Middle frontal gyrus (tissue), 1 donor: ENCODE measurements around the gene FAM227A.
"Not testable (repeated sequence)": the region's sequence is repeated elsewhere in the genome, so short reads cannot be mapped to it uniquely, and the experiment has no call there.

Experiments
- DNase-seq: peaks from one replicate; pipeline ENCODE4 v3.0.0-alpha.2; 2015; ENCODE audit warnings: low spot score; ENCODE audit errors: extremely low spot score

The FAM227A gene

DNA sequence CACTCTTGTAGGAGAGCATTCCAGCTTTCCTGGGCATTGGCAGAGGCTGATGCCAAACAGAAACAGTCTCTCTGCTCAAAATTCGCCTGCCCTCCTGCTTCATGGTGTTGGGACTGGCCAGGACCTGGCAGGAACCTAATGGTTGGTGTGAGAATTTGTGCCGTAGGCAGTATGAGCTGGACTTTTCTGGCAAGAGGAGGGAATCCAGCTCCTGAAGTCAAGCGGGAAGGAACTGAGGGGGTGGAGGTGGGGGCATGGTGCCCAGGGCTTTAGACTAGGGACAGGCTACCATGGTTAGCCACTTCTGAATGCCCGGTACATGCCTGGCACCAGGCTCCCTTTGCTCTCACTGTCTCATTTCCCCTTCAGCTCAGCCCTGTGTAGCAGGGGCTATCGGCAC is 18.7 kb upstream of the FAM227A start:
- DNase-seq: no peak

GRCh38 chr22:38657045-38657909 is 1.1 kb upstream of the FAM227A start:
- no peak for DNase-seq

GRCh38 chr22:38655519-38656255 is 505 bp downstream of the FAM227A start:
- DNase-seq: no peak

GRCh38 chr22:38653741-38654140 is 2.5 kb downstream of the FAM227A start:
- no peak for DNase-seq

GRCh38 chr22:38652859-38653258 is 3.3 kb downstream of the FAM227A start:
- no peak for DNase-seq

- no peak for DNase-seq
These were observed 6.2 kb downstream of the FAM227A start for GRCh38 chr22:38649841-38650522.

DNA sequence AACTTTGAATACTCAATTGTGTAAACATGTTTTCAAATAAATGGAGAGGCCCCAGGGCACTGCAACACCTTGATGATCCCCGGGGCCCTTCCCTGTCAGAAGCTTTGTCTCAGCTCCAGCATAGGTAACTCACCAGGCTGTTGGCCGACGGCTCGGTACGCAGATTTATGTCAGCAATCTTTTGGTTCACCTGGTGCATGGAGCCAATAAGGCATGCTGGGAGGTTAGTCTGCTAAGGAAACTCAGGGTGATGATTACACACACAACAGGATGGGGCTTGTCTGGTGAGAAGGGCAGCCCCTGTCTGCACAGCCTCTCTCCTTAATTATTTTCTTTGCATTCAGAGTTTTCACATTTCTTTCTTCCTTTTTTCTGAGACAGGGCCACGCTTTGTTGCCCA is 10.8 kb downstream of the FAM227A start:
- DNase-seq: no peak

- DNase-seq: not testable (repeated sequence)
These were observed 11.9 kb downstream of the FAM227A start for GRCh38 chr22:38644245-38644644.

GRCh38 chr22:38641476-38642040 is 14.6 kb downstream of the FAM227A start:
- DNase-seq: no peak

- DNase-seq: no peak
These were observed 17.5 kb downstream of the FAM227A start for GRCh38 chr22:38638728-38639127.

GRCh38 chr22:38638216-38638615 is 18.0 kb downstream of the FAM227A start:
- DNase-seq: no peak

DNA sequence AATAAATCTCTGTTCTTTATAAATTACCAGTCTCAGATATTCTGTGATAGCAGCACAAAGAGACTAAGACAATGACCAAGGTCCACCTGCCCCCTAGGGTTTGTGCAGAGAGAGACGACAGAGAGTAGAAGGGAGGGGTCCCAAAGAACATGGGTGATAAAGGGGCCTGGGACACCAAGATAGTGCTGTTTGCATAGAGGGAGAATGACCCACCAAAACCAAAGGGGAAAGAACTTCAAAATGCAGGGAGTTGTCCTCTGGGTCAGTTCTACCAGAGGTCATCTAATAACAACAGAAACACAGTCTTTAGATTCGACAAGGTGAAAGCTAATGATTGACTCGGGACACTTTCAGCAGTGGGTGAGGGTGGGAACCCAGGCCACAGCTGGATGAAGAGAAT is 23.7 kb downstream of the FAM227A start:
- no peak for DNase-seq

DNA sequence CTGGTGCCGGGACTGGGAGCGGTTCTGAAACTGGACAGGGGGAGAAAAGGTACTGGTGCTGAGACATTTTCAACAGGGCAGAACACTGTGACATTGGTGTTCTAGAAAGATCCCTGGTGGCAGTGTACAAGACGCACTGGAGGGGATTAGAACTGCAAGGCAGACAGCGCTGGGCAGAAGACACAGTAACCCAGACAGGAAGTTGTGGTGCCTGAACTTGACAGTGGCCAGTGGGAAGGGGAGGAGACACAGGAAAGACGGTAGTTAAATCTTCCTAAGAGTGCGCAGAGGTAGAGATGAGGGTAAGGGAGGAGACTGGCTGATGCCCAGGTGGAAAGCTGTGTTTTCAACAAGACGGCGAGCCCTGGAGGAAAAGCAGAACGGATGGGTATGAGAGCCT is 24.5 kb downstream of the FAM227A start:
- DNase-seq: no peak

DNA sequence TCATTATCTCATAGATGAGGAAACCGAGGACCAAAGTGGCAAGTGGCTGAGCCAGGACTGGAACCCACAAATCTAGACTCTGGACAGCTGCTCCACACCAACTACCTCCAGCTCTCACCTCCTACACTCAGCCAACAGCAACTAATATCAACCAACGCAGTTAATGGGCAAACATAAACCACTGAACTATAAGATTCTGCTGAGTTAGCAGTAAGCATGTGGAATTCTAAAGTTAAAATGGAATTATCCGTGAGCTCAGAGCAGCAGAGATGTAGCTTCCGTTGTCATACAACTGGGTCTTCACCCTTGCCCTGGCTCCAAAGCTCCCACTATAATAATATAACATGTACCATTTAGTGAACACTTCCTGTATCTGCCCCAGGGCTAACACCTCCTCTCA is 27.1 kb downstream of the FAM227A start:
- no peak for DNase-seq

GRCh38 chr22:38628444-38628843 is 27.7 kb downstream of the FAM227A start:
- DNase-seq: no peak

- DNase-seq: no peak
These were observed 32.8 kb downstream of the FAM227A start for GRCh38 chr22:38623351-38623750.

DNA sequence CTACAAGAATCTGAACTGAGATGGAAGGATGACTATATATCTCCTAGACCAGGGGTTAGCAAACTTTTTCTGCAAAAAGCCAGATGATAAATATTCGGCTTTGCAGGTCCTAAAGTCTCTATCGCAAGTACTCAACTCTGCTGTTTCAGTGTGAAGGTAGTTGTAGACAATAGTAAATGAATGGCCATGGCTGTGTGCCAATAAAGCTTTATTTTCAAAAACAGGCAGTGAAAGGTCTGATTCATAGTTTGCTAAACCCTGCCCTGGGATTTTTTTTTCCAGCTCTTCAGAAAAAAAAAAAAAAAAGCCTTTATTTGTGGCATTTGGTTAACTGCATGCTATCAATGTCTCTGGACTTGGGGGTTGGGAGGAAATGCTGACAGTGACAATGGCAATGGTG is 37.5 kb downstream of the FAM227A start:
- no peak for DNase-seq

GRCh38 chr22:38618258-38618657 is 37.9 kb downstream of the FAM227A start:
- no peak for DNase-seq

DNA sequence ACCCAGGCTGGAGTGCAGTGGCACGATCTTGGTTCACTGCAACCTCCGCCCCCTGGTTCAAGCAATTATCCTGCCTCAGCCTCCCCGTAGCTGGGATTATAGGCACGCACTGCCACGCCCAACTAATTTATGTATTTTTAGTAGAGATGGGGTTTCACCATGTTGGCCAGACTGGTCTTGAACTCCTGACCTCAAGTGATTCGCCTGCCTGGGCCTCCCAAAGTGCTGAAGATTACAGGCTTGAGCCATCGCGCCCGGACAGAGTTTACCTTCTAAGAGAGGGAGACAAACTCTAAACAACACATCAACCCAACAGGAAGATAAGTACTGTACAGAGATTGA is 41.2 kb downstream of the FAM227A start:
- not testable (repeated sequence) for DNase-seq

DNA sequence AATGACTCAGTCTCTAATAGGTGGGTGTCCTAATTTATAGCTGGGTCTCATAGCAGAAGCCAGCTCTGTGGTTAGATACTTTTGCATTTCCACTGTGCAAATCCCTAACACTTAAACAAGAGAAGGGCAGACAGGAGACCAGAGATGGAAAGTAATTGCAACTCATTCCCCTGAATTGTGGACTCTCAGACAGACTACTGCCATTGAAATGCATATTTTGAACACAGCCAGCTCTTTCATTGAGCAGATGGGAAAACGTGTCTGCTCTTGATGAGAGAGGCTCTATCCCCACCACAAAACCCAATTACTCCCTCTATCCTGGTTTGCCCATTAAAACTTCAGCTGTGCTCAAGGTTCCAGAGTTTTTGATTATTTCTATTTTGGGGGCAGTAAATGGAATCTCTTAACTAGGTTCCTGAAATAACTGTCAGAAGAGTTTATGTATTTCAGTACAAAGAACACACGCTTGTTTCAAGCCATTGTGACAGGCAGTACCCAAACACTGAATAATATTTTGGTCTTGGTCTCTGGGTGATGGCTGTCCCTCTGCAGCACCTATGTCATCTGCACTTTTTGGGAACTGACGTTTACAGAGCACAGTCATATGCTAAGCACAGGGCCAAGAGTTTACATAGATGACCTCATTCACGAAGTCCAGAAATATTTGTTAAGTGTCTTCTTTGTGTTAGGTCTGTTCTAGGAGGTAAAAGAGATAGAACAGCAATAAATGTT is 41.7 kb downstream of the FAM227A start:
- no peak for DNase-seq

GRCh38 chr22:38613588-38613987 is 42.6 kb downstream of the FAM227A start:
- no peak for DNase-seq
